ENCODE measurements around the gene SGTB. TPM values are rescaled to one million over a fixed set of nuclear protein-coding genes. Genes with fewer than 3 reads are reported as not detected.
A peak's percentile ranks its signal among the peaks of the same experiment; 100 is the strongest.

SGTB gene, protein sequence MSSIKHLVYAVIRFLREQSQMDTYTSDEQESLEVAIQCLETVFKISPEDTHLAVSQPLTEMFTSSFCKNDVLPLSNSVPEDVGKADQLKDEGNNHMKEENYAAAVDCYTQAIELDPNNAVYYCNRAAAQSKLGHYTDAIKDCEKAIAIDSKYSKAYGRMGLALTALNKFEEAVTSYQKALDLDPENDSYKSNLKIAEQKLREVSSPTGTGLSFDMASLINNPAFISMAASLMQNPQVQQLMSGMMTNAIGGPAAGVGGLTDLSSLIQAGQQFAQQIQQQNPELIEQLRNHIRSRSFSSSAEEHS
- total RNA-seq (3.3 TPM), polyA plus RNA-seq (6.7 TPM)
- long read RNA-seq, donor 1, result 0 reads
- long read RNA-seq, donor 2, result 0 reads
- long read RNA-seq, donor 3, result 0 reads
- long read RNA-seq, donor 4, full-length matches to known transcripts, result 1 of 1 reads
- long read RNA-seq, donor 4, partial matches to known transcripts, result 0 of 1 reads
- long read RNA-seq, donor 4, other reads (novel, unspliced or antisense), result 0 of 1 reads
- long read RNA-seq, donor 5, full-length matches to known transcripts, result 4 of 4 reads
- long read RNA-seq, donor 5, partial matches to known transcripts, result 0 of 4 reads
- long read RNA-seq, donor 5, other reads (novel, unspliced or antisense), result 0 of 4 reads
- long read RNA-seq, donor 6, result 0 reads
- long read RNA-seq, donor 7, full-length matches to known transcripts, result 1 of 7 reads
- long read RNA-seq, donor 7, partial matches to known transcripts, result 6 of 7 reads
- long read RNA-seq, donor 7, other reads (novel, unspliced or antisense), result 0 of 7 reads
- long read RNA-seq, donor 8, full-length matches to known transcripts, result 1 of 1 reads
- long read RNA-seq, donor 8, partial matches to known transcripts, result 0 of 1 reads
- long read RNA-seq, donor 8, other reads (novel, unspliced or antisense), result 0 of 1 reads
- long read RNA-seq, donor 9, full-length matches to known transcripts, result 1 of 1 reads
- long read RNA-seq, donor 9, partial matches to known transcripts, result 0 of 1 reads
- long read RNA-seq, donor 9, other reads (novel, unspliced or antisense), result 0 of 1 reads
- long read RNA-seq, donor 10, full-length matches to known transcripts, result 2 of 2 reads
- long read RNA-seq, donor 10, partial matches to known transcripts, result 0 of 2 reads
- long read RNA-seq, donor 10, other reads (novel, unspliced or antisense), result 0 of 2 reads

DNA sequence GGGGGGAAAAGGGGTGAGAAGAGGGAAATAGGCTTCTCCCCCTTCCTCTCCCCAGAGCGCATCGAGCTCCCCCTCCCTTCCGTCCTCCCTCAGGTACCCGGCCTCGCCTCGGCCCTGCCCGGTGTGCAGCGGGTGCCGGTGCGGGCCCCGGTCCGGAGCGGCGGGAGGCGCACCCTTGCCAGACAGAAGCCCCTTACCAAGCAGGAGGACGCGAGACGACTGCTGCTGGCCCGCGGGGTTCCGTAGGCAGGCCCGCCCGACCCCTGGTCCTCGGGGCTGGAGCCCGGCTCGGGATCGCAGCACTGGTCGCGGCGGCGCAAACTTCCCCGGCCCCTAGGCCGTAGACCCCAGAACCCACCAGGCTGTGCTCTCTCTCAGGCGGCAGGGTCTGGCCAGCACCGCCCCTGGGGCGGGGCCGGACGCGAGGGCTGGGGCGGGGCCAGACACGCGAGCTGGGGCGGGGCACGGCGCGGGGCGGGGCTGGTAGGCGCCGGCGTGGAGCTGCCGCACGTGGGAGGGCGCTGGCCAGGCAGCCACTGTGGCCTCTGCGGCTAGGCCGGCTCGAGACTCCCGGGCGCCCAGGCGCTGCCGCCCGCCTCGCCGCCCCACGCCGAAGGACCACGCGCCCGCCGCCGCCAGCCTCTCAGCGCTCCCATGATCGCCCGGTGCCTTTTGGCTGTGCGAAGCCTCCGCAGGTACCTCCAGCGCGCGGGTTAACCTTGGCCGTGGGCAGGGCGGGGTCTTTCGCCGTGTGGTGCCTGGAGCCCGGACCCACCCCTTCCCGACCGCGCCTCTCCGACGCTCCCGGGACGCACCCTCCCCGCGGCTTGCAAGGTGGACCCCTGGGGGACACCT, at the start of gene SGTB, which contains the start of gene NLN:
Gene SGTB, minus strand, starts transcription at position 390 of the 855 bp plus-strand sequence. CDS start 1,302 bp downstream, outside the sequence.
Gene NLN, plus strand, starts transcription at position 486 of the 855 bp plus-strand sequence. Its CDS starts 169 bp downstream, at position 655.
- peak within 1 kb of the TSS; percentile 21 to 89 for H3K27ac ChIP-seq (ENCODE audit: low read depth in 1 of 2, low read length in 1 of 2)
- H3K27me3 ChIP-seq (ENCODE audit: control insufficient read depth in 2 of 2, insufficient read depth in 1 of 2, low read length in 1 of 2), result peaks cover 0 to 10% of the 10 kb centered on the region in 2 donors
- H3K4me1 ChIP-seq (ENCODE audit: control insufficient read depth in 2 of 2, insufficient read depth in 2 of 2, low read length in 2 of 2), result peaks cover 4 to 24% of the 10 kb centered on the region in 2 donors
- peak within 1 kb of the TSS; percentile 73 to 92 for H3K4me3 ChIP-seq (ENCODE audit: low read length in 2 of 2)
- H3K9me3 ChIP-seq (ENCODE audit: control insufficient read depth in 2 of 2, insufficient read depth in 1 of 2, low read length in 1 of 2), result no peaks in the 10 kb centered on the region
- peak in 8 of 9 donors; percentile 50 to 89 (median 73) for DNase-seq (ENCODE audit: low read depth in 6 of 9, low spot score in 9 of 9)
- under 1% methylated on average over 92 of the region's 92 CpGs for WGBS
- H3K36me3 ChIP-seq (ENCODE audit: control insufficient read depth in 2 of 2, insufficient read depth in 2 of 2, low read length in 1 of 2), result no peaks in the 10 kb centered on the region

DNA sequence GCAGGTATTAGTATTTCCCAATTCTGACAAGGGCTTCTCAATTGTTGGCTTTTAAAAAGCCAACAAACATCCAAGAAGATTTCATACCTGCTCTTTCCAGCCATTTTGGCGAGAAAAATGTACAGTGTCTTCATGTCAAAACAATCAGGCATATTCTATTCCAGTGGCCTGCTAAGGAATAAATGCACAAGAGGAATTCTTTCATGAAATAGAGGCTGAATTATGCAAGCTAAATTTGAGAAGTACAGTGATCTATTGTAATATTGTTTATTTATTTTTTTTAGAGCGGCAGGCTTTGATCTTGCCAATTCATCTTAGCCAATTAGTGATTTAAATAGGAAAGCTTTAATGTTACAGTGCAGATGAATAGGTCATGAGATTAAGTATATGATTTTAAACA, 49.4 kb upstream of the SGTB start:
- peaks cover 0 to 3% of the 10 kb centered on the region in 2 donors for H3K9me3 ChIP-seq (ENCODE audit: control insufficient read depth in 2 of 2, insufficient read depth in 1 of 2, low read length in 1 of 2)
- 95% methylated on average over 2 of the region's 2 CpGs for WGBS

DNA sequence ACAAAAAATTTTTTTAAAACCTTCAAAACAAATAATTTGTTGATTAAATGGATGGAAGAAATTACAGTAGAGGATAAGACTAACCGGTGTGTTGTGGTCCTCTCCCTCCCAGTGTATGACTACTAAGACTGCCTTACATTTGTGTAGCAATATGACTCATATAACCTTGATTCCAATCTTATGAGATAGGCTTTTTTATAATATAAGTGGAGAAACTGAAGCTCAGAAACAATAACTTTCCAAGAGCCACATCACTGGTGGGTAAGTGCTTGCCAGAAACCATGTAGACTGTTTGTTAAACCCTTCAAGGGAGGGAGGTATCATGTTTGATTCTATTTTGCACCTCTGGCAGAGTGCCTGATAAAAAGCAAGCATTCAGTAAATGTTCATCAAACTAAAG, 47.6 kb upstream of the SGTB start:
- H3K9me3 ChIP-seq (ENCODE audit: control insufficient read depth in 2 of 2, insufficient read depth in 1 of 2, low read length in 1 of 2), result peaks cover 0 to 3% of the 10 kb centered on the region in 2 donors
- no peak for DNase-seq (ENCODE audit: low read depth in 6 of 9, low spot score in 9 of 9)
- no peak overlapping the region for H3K27ac ChIP-seq (ENCODE audit: low read depth in 1 of 2, low read length in 1 of 2)
- H3K27me3 ChIP-seq (ENCODE audit: control insufficient read depth in 2 of 2, insufficient read depth in 1 of 2, low read length in 1 of 2), result no peaks in the 10 kb centered on the region
- 4% methylated on average over 1 of the region's 1 CpG for WGBS
- H3K36me3 ChIP-seq (ENCODE audit: control insufficient read depth in 2 of 2, insufficient read depth in 2 of 2, low read length in 1 of 2), result no peaks in the 10 kb centered on the region
- no peak overlapping the region for H3K4me3 ChIP-seq (ENCODE audit: low read length in 2 of 2)
- H3K4me1 ChIP-seq (ENCODE audit: control insufficient read depth in 2 of 2, insufficient read depth in 2 of 2, low read length in 2 of 2), result no peaks in the 10 kb centered on the region

More for the DNA sequence above, 49.4 kb upstream of the SGTB start:
- no peaks in the 10 kb centered on the region for H3K36me3 ChIP-seq (ENCODE audit: control insufficient read depth in 2 of 2, insufficient read depth in 2 of 2, low read length in 1 of 2)
- H3K4me1 ChIP-seq (ENCODE audit: control insufficient read depth in 2 of 2, insufficient read depth in 2 of 2, low read length in 2 of 2), result no peaks in the 10 kb centered on the region
- H3K27ac ChIP-seq (ENCODE audit: low read depth in 1 of 2, low read length in 1 of 2), result no peak overlapping the region
- no peak for DNase-seq (ENCODE audit: low read depth in 6 of 9, low spot score in 9 of 9)
- no peaks in the 10 kb centered on the region for H3K27me3 ChIP-seq (ENCODE audit: control insufficient read depth in 2 of 2, insufficient read depth in 1 of 2, low read length in 1 of 2)
- H3K4me3 ChIP-seq (ENCODE audit: low read length in 2 of 2), result no peak overlapping the region

DNA sequence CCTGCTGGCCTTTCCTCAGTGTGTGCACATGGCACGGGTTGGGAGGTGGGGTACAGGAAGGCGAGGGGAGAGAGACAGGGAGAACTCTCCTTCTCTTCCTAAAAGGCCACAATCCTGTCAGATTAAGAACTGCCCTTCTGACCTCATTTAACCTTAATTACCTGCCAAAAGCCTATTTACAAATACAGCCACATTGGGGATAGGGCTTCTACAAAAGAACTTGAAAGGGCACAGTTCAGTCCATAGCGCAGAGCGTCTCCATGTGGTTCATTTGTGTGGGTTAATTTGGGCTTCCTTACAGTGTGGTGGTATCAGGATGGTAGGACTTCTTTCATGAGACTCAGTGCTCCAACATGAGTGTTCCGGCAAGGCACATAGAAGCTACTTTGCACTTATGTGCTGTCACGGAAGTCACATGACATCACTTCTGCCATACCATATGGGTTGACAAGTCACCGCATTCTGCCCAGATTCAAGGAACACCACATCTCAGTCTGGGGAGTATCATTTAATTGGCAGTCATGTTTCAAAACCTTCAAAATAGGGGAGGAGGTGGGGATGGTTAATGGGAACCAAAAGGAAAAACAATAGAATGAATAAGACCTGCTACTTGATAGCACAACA, 46.9 kb upstream of the SGTB start:
- Histone ChIP-seq H3K27me3 (ENCODE audit: control insufficient read depth in 2 of 2, insufficient read depth in 1 of 2, low read length in 1 of 2) (no peaks in the 10 kb centered on the region), H3K4me1 (ENCODE audit: control insufficient read depth in 2 of 2, insufficient read depth in 2 of 2, low read length in 2 of 2) (no peaks in the 10 kb centered on the region), H3K9me3 (ENCODE audit: control insufficient read depth in 2 of 2, insufficient read depth in 1 of 2, low read length in 1 of 2) (peaks cover 0 to 3% of the 10 kb centered on the region in 2 donors), H3K27ac (ENCODE audit: low read depth in 1 of 2, low read length in 1 of 2) (no peak overlapping the region), H3K36me3 (ENCODE audit: control insufficient read depth in 2 of 2, insufficient read depth in 2 of 2, low read length in 1 of 2) (no peaks in the 10 kb centered on the region), H3K4me3 (ENCODE audit: low read length in 2 of 2) (no peak overlapping the region)
- DNase-seq (ENCODE audit: low read depth in 6 of 9, low spot score in 9 of 9), result no peak
- whole genome bisulfite sequencing, result 96% methylated on average over 7 of the region's 7 CpGs

DNA sequence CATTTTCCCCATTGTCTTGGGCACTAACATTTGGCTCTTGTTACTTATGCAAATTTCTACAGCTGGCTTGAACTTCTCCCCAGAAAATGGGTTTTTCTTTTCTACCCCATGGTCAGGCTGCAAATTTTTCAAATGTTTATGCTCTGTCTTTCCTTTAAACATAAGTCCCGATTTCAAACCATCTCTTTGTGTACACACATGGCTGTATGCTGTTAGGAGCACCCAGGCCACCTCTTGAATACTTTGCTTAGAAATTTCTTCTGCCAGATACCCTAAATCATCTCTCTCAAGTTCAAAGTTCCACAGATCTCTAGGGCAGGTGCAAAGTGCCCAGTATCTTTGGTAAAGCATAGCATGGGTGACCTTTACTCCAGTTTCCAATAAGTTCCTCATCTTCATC, 45.7 kb upstream of the SGTB start:
- no peaks in the 10 kb centered on the region for H3K27me3 ChIP-seq (ENCODE audit: control insufficient read depth in 2 of 2, insufficient read depth in 1 of 2, low read length in 1 of 2)
- 98% methylated on average over 1 of the region's 1 CpG for WGBS

DNA sequence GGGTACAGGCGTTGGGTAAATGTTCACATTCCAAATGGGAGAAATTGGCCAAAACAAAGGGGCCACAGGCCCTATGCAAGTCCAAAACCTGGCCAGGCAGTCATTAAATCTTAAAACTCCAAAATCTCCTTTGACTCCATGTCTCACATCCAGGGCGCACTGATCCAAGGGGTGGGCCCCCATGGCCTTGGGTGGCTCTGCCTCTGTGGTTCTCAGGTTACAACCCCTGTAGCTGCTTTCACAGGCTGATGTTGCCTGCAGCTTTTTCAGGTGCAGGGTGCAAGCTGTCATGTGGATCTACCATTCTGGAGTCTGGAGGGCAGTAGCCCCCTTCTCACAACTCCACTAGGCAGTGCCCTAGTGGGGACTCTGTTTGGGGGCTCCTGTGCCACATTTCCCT, 44.9 kb upstream of the SGTB start:
- Histone ChIP-seq H3K36me3 (ENCODE audit: control insufficient read depth in 2 of 2, insufficient read depth in 2 of 2, low read length in 1 of 2) (no peaks in the 10 kb centered on the region), H3K4me1 (ENCODE audit: control insufficient read depth in 2 of 2, insufficient read depth in 2 of 2, low read length in 2 of 2) (no peaks in the 10 kb centered on the region), H3K27me3 (ENCODE audit: control insufficient read depth in 2 of 2, insufficient read depth in 1 of 2, low read length in 1 of 2) (no peaks in the 10 kb centered on the region), H3K27ac (ENCODE audit: low read depth in 1 of 2, low read length in 1 of 2) (no peak overlapping the region), H3K4me3 (ENCODE audit: low read length in 2 of 2) (no peak overlapping the region), H3K9me3 (ENCODE audit: control insufficient read depth in 2 of 2, insufficient read depth in 1 of 2, low read length in 1 of 2) (peaks cover 0 to 3% of the 10 kb centered on the region in 2 donors)
- WGBS, result 97% methylated on average over 2 of the region's 2 CpGs
- DNase-seq (ENCODE audit: low read depth in 6 of 9, low spot score in 9 of 9), result no peak

More for the DNA sequence above, 45.7 kb upstream of the SGTB start:
- DNase-seq (ENCODE audit: low read depth in 6 of 9, low spot score in 9 of 9), result no peak
- H3K36me3 ChIP-seq (ENCODE audit: control insufficient read depth in 2 of 2, insufficient read depth in 2 of 2, low read length in 1 of 2), result no peaks in the 10 kb centered on the region
- no peak overlapping the region for H3K4me3 ChIP-seq (ENCODE audit: low read length in 2 of 2)
- no peak overlapping the region for H3K27ac ChIP-seq (ENCODE audit: low read depth in 1 of 2, low read length in 1 of 2)
- H3K9me3 ChIP-seq (ENCODE audit: control insufficient read depth in 2 of 2, insufficient read depth in 1 of 2, low read length in 1 of 2), result peaks cover 0 to 3% of the 10 kb centered on the region in 2 donors
- H3K4me1 ChIP-seq (ENCODE audit: control insufficient read depth in 2 of 2, insufficient read depth in 2 of 2, low read length in 2 of 2), result no peaks in the 10 kb centered on the region

DNA sequence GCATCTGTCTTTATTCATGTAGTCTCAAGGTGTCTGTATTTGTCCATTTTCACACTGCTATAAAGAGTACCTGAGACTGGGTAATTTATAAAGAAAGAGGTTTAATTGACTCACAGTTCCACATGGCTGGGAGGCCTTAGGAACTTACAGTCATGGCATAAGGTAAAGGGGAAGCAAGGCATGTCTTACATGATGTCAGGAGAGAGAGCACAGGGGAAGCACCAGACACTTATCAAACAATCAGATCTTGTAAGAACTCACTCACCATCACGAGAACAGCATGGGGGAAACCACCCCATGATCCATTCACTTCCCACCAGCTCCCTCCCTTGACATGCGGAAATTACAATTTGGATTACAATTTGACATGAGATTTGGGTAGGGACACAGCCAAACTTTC, 44.3 kb upstream of the SGTB start:
- Histone ChIP-seq H3K4me3 (ENCODE audit: low read length in 2 of 2) (no peak overlapping the region), H3K36me3 (ENCODE audit: control insufficient read depth in 2 of 2, insufficient read depth in 2 of 2, low read length in 1 of 2) (no peaks in the 10 kb centered on the region), H3K27ac (ENCODE audit: low read depth in 1 of 2, low read length in 1 of 2) (no peak overlapping the region), H3K9me3 (ENCODE audit: control insufficient read depth in 2 of 2, insufficient read depth in 1 of 2, low read length in 1 of 2) (peaks cover 0 to 3% of the 10 kb centered on the region in 2 donors), H3K4me1 (ENCODE audit: control insufficient read depth in 2 of 2, insufficient read depth in 2 of 2, low read length in 2 of 2) (no peaks in the 10 kb centered on the region), H3K27me3 (ENCODE audit: control insufficient read depth in 2 of 2, insufficient read depth in 1 of 2, low read length in 1 of 2) (no peaks in the 10 kb centered on the region)
- no peak for DNase-seq (ENCODE audit: low read depth in 6 of 9, low spot score in 9 of 9)
- WGBS, result 63% methylated on average over 2 of the region's 2 CpGs

DNA sequence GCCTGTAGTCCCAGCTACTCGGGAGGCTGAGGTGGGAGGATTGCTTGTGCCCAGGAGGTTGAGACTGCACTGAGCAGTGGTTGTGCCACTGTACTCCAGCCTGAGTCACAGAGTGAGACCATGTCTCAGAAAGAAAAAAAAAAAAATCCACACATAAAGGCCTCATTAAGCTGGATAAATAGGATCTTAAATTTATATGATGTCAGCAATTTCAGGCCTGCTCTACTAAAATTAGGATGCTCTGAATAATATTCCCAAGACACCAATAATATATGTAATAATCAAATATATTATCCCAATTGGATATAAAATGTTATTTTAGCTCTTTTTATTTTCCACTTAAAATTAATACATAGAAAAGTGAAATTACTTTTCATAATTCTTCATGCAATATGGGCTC, 43.7 kb upstream of the SGTB start:
- Histone ChIP-seq H3K4me1 (ENCODE audit: control insufficient read depth in 2 of 2, insufficient read depth in 2 of 2, low read length in 2 of 2) (no peaks in the 10 kb centered on the region), H3K36me3 (ENCODE audit: control insufficient read depth in 2 of 2, insufficient read depth in 2 of 2, low read length in 1 of 2) (no peaks in the 10 kb centered on the region), H3K27me3 (ENCODE audit: control insufficient read depth in 2 of 2, insufficient read depth in 1 of 2, low read length in 1 of 2) (no peaks in the 10 kb centered on the region), H3K27ac (ENCODE audit: low read depth in 1 of 2, low read length in 1 of 2) (no peak overlapping the region), H3K4me3 (ENCODE audit: low read length in 2 of 2) (no peak overlapping the region), H3K9me3 (ENCODE audit: control insufficient read depth in 2 of 2, insufficient read depth in 1 of 2, low read length in 1 of 2) (peaks cover 0 to 3% of the 10 kb centered on the region in 2 donors)
- 98% methylated on average over 1 of the region's 1 CpG for WGBS
- DNase-seq (ENCODE audit: low read depth in 6 of 9, low spot score in 9 of 9), result no peak
